ENCODE measurements around the gene SLC22A16.

Gene SLC22A16

DNA sequence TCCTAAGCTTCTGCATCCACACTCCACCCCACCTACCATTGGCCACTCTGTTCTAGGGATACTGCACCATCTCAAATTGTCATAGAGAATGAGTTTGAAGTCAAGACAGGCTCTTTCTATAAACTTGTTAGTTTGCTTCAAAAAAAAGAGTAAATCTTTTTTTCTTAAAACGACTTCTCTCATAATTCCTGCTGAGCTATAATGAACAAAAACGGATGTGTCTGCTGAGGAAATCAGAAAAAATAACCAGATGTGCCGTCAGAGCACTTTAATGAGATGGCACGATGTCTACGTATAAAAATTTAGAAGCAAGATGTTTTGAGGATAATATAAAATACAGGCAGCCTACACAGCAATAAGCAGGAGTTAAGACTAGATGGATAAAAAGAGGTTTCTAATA, 37.1 kb downstream of the SLC22A16 start:
- Histone ChIP-seq H2AFZ (ENCODE audit: low read depth, low read length, severe bottlenecking) (no peak overlapping the region), H3K27ac (ENCODE audit: low read depth, low read length) (no peak overlapping the region), H3K36me3 (ENCODE audit: low read length) (no peaks in the 10 kb centered on the region), H4K20me1 (ENCODE audit: low read depth, low read length) (no peaks in the 10 kb centered on the region), H3K27me3 (ENCODE audit: low read length) (no peaks in the 10 kb centered on the region), H3K9me2 (replicated peaks; ENCODE audit: insufficient read depth, low read length) (no peaks in the 10 kb centered on the region), H3F3A (ENCODE audit: insufficient read depth) (no peaks in the 10 kb centered on the region), H3K4me2 (ENCODE audit: low read depth, low read length, poor library complexity, severe bottlenecking) (no peak overlapping the region), H3K4me3 (ENCODE audit: insufficient read depth, low read length, poor library complexity, severe bottlenecking) (no peak overlapping the region), H3K9me3 (ENCODE audit: insufficient read depth, low read length) (no peaks in the 10 kb centered on the region), H3K9ac (ENCODE audit: low read length) (no peak overlapping the region), H3K79me2 (ENCODE audit: insufficient read depth, low read length) (no peaks in the 10 kb centered on the region)
- no peak for TF ChIP-seq EZH2phosphoT487 (conservative IDR thresholded peaks at IDR 0.05; ENCODE audit: low read length)
- TF ChIP-seq, protein P1, sequence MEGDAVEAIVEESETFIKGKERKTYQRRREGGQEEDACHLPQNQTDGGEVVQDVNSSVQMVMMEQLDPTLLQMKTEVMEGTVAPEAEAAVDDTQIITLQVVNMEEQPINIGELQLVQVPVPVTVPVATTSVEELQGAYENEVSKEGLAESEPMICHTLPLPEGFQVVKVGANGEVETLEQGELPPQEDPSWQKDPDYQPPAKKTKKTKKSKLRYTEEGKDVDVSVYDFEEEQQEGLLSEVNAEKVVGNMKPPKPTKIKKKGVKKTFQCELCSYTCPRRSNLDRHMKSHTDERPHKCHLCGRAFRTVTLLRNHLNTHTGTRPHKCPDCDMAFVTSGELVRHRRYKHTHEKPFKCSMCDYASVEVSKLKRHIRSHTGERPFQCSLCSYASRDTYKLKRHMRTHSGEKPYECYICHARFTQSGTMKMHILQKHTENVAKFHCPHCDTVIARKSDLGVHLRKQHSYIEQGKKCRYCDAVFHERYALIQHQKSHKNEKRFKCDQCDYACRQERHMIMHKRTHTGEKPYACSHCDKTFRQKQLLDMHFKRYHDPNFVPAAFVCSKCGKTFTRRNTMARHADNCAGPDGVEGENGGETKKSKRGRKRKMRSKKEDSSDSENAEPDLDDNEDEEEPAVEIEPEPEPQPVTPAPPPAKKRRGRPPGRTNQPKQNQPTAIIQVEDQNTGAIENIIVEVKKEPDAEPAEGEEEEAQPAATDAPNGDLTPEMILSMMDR (IDR thresholded peaks at IDR 0.05; ENCODE audit: insufficient read depth, low read length, poor library complexity, severe bottlenecking) = no peak

DNA sequence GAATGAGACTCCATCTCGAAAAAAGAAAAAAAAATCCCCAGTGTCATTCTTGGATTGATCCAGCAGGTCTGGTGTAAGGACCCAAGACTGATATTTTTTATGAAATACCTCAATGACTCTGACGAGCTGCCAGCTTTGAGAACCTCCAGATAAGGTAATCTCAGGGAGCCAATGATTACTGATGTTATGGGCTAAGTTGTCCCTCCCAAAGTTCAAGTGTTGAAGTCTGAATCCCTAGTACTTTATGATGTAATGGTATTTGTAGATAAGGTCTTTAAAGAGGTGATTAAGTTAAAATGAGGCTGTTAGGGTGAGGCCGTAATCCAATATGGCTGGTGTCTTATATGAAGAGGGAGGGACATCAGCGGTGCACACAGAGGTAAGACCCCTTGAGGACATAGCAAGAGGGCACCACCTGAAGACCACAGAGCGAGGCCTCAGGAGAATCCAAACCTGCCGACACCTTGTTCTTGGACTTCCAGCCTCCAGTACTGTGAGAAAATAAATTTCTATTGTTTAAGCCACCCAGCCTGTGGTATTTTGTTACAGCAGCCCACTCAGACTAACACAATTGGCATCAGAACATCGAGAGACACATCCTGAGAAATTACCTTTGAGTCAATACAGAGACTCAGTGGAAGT, 41.3 kb downstream of the SLC22A16 start:
- H3K36me3 ChIP-seq (ENCODE audit: low read length) = no peaks in the 10 kb centered on the region
- no peak overlapping the region for H3K4me2 ChIP-seq (ENCODE audit: low read depth, low read length, poor library complexity, severe bottlenecking)
- H2AFZ ChIP-seq (ENCODE audit: low read depth, low read length, severe bottlenecking) = no peak overlapping the region
- no peaks in the 10 kb centered on the region for H3K9me2 ChIP-seq (replicated peaks; ENCODE audit: insufficient read depth, low read length)
- H3K9ac ChIP-seq (ENCODE audit: low read length) = no peak overlapping the region
- no peaks in the 10 kb centered on the region for H3K27me3 ChIP-seq (ENCODE audit: low read length)
- H3F3A ChIP-seq (ENCODE audit: insufficient read depth) = no peaks in the 10 kb centered on the region
- TF ChIP-seq EZH2phosphoT487 (conservative IDR thresholded peaks at IDR 0.05; ENCODE audit: low read length) = no peak
- TF ChIP-seq, protein P1 (IDR thresholded peaks at IDR 0.05; ENCODE audit: insufficient read depth, low read length, poor library complexity, severe bottlenecking) = no peak
- H3K27ac ChIP-seq (ENCODE audit: low read depth, low read length) = no peak overlapping the region
- no peaks in the 10 kb centered on the region for H4K20me1 ChIP-seq (ENCODE audit: low read depth, low read length)
- no peaks in the 10 kb centered on the region for H3K9me3 ChIP-seq (ENCODE audit: insufficient read depth, low read length)
- no peak overlapping the region for H3K4me3 ChIP-seq (ENCODE audit: insufficient read depth, low read length, poor library complexity, severe bottlenecking)
- no peaks in the 10 kb centered on the region for H3K79me2 ChIP-seq (ENCODE audit: insufficient read depth, low read length)

DNA sequence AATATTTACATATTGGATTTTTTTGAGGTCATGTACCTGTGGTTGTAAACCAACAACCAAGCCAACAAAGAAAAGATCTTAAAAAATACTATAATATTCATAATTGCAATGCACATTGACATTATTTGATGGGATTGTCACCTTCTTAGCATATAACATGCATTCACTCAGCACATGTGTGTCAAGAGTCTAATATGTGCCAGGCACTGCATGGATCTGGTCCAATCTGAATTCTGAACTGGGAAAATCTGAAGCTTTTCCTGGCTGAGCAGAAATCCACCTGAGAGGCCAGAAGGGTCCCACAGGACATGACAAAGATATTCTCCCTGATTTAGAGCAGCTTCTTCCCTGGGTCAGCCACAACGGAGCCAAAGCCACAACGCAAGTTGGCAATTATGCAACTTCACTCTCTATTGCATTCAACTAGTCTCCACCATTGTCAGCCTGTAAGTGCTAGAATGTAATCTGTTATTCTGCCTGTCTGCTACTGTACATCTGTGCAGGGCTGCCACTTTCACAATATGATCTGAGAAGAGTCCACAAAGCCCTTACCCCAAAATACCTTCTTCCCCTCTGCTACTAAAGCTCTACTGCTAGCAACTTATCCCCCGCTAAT, 44.0 kb downstream of the SLC22A16 start:
- H2AFZ ChIP-seq (ENCODE audit: low read depth, low read length, severe bottlenecking) = no peak overlapping the region
- no peaks in the 10 kb centered on the region for H4K20me1 ChIP-seq (ENCODE audit: low read depth, low read length)
- H3K36me3 ChIP-seq (ENCODE audit: low read length) = no peaks in the 10 kb centered on the region
- no peaks in the 10 kb centered on the region for H3K79me2 ChIP-seq (ENCODE audit: insufficient read depth, low read length)
- H3K4me2 ChIP-seq (ENCODE audit: low read depth, low read length, poor library complexity, severe bottlenecking) = no peak overlapping the region
- no peak overlapping the region for H3K27ac ChIP-seq (ENCODE audit: low read depth, low read length)
- no peaks in the 10 kb centered on the region for H3K9me2 ChIP-seq (replicated peaks; ENCODE audit: insufficient read depth, low read length)
- no peaks in the 10 kb centered on the region for H3K27me3 ChIP-seq (ENCODE audit: low read length)
- H3K9ac ChIP-seq (ENCODE audit: low read length) = no peak overlapping the region
- no peak overlapping the region for H3K4me3 ChIP-seq (ENCODE audit: insufficient read depth, low read length, poor library complexity, severe bottlenecking)
- no peaks in the 10 kb centered on the region for H3K9me3 ChIP-seq (ENCODE audit: insufficient read depth, low read length)
- H3F3A ChIP-seq (ENCODE audit: insufficient read depth) = no peaks in the 10 kb centered on the region
- TF ChIP-seq, protein P1 (IDR thresholded peaks at IDR 0.05; ENCODE audit: insufficient read depth, low read length, poor library complexity, severe bottlenecking) = no peak
- TF ChIP-seq EZH2phosphoT487 (conservative IDR thresholded peaks at IDR 0.05; ENCODE audit: low read length) = no peak

Data from SU-DHL-6 (cell line).